GM12878 (cell line): ENCODE results near the gene ANO10. TPM values are rescaled to one million over a fixed set of nuclear protein-coding genes. Genes with fewer than 3 reads are reported as not detected.

Source experiments
- ATAC-seq: fragments of 200-7000 bp; cut with Tn5 transposase; 3 replicates; pipeline ENCODE4 v1.9.1; 2020; ENCODE audit warnings: mild to moderate bottlenecking, moderate library complexity
- BruUV-seq: library from RNA; stranded (reverse); fragments of 400-500 nt; replicated peaks from 2 replicates; lab custom pipeline; 2021; lab: Mats Ljungman, UMichigan
- CTCF ChIA-PET: fragments of 300-600 bp; sonication (Branson Sonifier 250); formaldehyde crosslinking; extraction: SDS; loops from one replicate; lab custom pipeline; 2021; ENCODE audit warnings: inconsistent platforms; lab: Yijun Ruan, JAX
- POLR2A ChIA-PET: fragments of 350-600 bp; formaldehyde crosslinking; extraction: SDS; loops from one replicate; lab custom pipeline; 2021; ENCODE audit warnings: inconsistent platforms; lab: Charles Lee
- RAD21 ChIA-PET: fragments of 300-600 bp; sonication (Branson Sonifier 250); formaldehyde crosslinking; loops from one replicate; lab custom pipeline; 2023; ENCODE audit warnings: antibody characterized with exemption; ENCODE audit not compliant: unreplicated experiment; lab: Charles Lee
- SMC1A ChIA-PET: fragments of 300-600 bp; sonication (Branson Sonifier 250); formaldehyde crosslinking; loops from one replicate; lab custom pipeline; 2023; ENCODE audit not compliant: unreplicated experiment, uncharacterized antibody; lab: Charles Lee
- DNase-seq: peaks from one replicate; pipeline ENCODE4 v3.0.0-alpha.2; 2011; ENCODE audit warnings: low read depth, low spot score
- FAIRE-seq: peaks from 3 replicates; lab custom pipeline; 2011; peaks lifted over from hg19 to GRCh38; lab: Jason Lieb, UNC
- H2AFZ ChIP-seq: 2 replicates; pipeline ENCODE4 v1.6.0; 2011; ENCODE audit warnings: low read depth, low read length, control low read depth; ENCODE audit not compliant: control insufficient read depth
- H3K27ac ChIP-seq: 2 replicates; pipeline ENCODE4 v1.5.1; 2011; ENCODE audit warnings: control low read depth; ENCODE audit not compliant: control insufficient read depth, insufficient read depth
- H3K27me3 ChIP-seq, 2 experiments: replicated peaks in 1 of 2; 2 replicates each; pipeline versions ENCODE4 v1.6.0 to v1.6.1; 2011; ENCODE audit warnings: low read length in 1 of 2; ENCODE audit not compliant: control insufficient read depth in 2 of 2, insufficient read depth in 2 of 2
- H3K36me3 ChIP-seq, 2 experiments: 2 replicates each; pipeline ENCODE4 v1.5.1; 2011; ENCODE audit warnings: low read length in 1 of 2; ENCODE audit not compliant: control insufficient read depth in 2 of 2, insufficient read depth in 2 of 2
- H3K4me1 ChIP-seq: 2 replicates; pipeline ENCODE4 v1.6.1; 2011; ENCODE audit warnings: mild to moderate bottlenecking, low read length, moderate library complexity, mixed read lengths; ENCODE audit not compliant: control insufficient read depth, insufficient read depth
- H3K4me2 ChIP-seq: 2 replicates; pipeline ENCODE4 v1.6.0; 2011; ENCODE audit warnings: control low read depth; ENCODE audit not compliant: control insufficient read depth, insufficient read depth
- H3K4me3 ChIP-seq: fragments of 200-600 bp; sonication (generic); 2 replicates; pipeline ENCODE4 v1.5.1; 2016
- H3K79me2 ChIP-seq: 2 replicates; pipeline ENCODE4 v1.6.0; 2011; ENCODE audit warnings: low read length; ENCODE audit not compliant: control insufficient read depth, insufficient read depth
- H3K9ac ChIP-seq: 2 replicates; pipeline ENCODE4 v1.8.0; 2011; ENCODE audit warnings: low read length, control low read depth, mixed read lengths; ENCODE audit not compliant: control insufficient read depth, insufficient read depth
- H3K9me3 ChIP-seq: replicated peaks from 3 replicates; pipeline ENCODE4 v1.5.1; 2011; ENCODE audit warnings: mild to moderate bottlenecking, low read length; ENCODE audit not compliant: control insufficient read depth, insufficient read depth
- H4K20me1 ChIP-seq: 2 replicates; pipeline ENCODE4 v1.6.0; 2011; ENCODE audit not compliant: control insufficient read depth, insufficient read depth
- ASH2L ChIP-seq: fragments of 300-600, 200-600 bp; sonication (generic); IDR thresholded peaks from 2 replicates; pipeline ENCODE4 v1.6.1; 2017; ENCODE audit warnings: low read depth, mild to moderate bottlenecking, borderline replicate concordance
- BACH1 ChIP-seq: fragments of 450-650 bp; IDR thresholded peaks from 2 replicates; pipeline ENCODE4 v1.6.1; 2017; ENCODE audit warnings: mild to moderate bottlenecking, borderline replicate concordance
- CBX5 ChIP-seq: sonication (generic); IDR thresholded peaks from 2 replicates; pipeline ENCODE4 v1.6.1; 2016; ENCODE audit warnings: low read depth, moderate library complexity, mild to moderate bottlenecking, inconsistent platforms
- CHD4 ChIP-seq: fragments of 200-600 bp; sonication (generic); IDR thresholded peaks from 2 replicates; pipeline ENCODE4 v1.6.1; 2016; ENCODE audit warnings: mild to moderate bottlenecking
- MYB ChIP-seq: fragments of 150-350 bp; IDR thresholded peaks from 2 replicates; pipeline ENCODE4 v1.6.1; 2014; ENCODE audit warnings: mild to moderate bottlenecking, low read depth, low read length, borderline replicate concordance
- MYC ChIP-seq: IDR thresholded peaks from 2 replicates; pipeline ENCODE4 v1.6.1; 2011; ENCODE audit warnings: mild to moderate bottlenecking, low read length, moderate library complexity, inconsistent platforms; ENCODE audit not compliant: insufficient read depth, insufficient replicate concordance, insufficient read length, severe bottlenecking
- NRF1 ChIP-seq: conservative IDR thresholded peaks from 2 replicates; pipeline ENCODE4 v1.6.1; 2011; ENCODE audit warnings: mild to moderate bottlenecking, low read depth, low read length, improper control_type of control experiment
- RAD21 ChIP-seq: IDR thresholded peaks from 2 replicates; pipeline ENCODE4 v1.6.1; 2011; ENCODE audit warnings: mild to moderate bottlenecking, low read depth, low read length, moderate library complexity; ENCODE audit not compliant: insufficient read depth
- RBBP5 ChIP-seq: fragments of 200-600 bp; sonication (generic); conservative IDR thresholded peaks from 2 replicates; pipeline ENCODE4 v1.6.1; 2016
- SMC3 ChIP-seq: IDR thresholded peaks from 2 replicates; pipeline ENCODE4 v1.6.1; 2011; ENCODE audit warnings: low read length, improper control_type of control experiment, borderline replicate concordance
- YBX1 ChIP-seq: fragments of 450-650 bp; IDR thresholded peaks from 2 replicates; pipeline ENCODE4 v1.6.1; 2016; ENCODE audit warnings: antibody characterized with exemption
- ZBED1 ChIP-seq: IDR thresholded peaks from 2 replicates; pipeline ENCODE4 v1.6.1; 2016; ENCODE audit warnings: borderline replicate concordance
- ZNF274 ChIP-seq: IDR thresholded peaks from one replicate; pipeline ENCODE4 v1.8.0; 2011; ENCODE audit not compliant: insufficient read length, insufficient read depth
- WGBS: methylation state at CpG from one replicate; pipeline ENCODE4 v1.1.6; 2016; ENCODE audit warnings: low lambda C conversion rate; ENCODE audit not compliant: insufficient replicate concordance, insufficient coverage; ENCODE audit errors: missing lambda C conversion rate; 5-methylcytosine and 5-hydroxymethylcytosine counted together
- in situ Hi-C: fragments of 300-500 bp; cut with MboI; formaldehyde crosslinking; loops from 9 replicates; pipeline ENCODE4 v1.14.3; 2018; ENCODE audit warnings: mixed read lengths
- intact Hi-C: fragments of 100-400 bp; cut with micrococcal nuclease; formaldehyde crosslinking; loops from one replicate; pipeline ENCODE4 v1.14.2; 2022; ENCODE audit not compliant: unreplicated experiment
- polyA plus RNA-seq, 11 experiments: library from polyadenylated mRNA; depleted of rRNA in 4 of 11; unstranded in 6 of 11; stranded (reverse) in 5 of 11; fragments of >200 nt; fragmentation: Nextera tagmentation in 4 of 11; fragmentation: Illumina TruSeq in 1 of 11; extraction: Ambion mirVana in 4 of 11; extraction: Trizol in 1 of 11; gene quantifications; 1 replicate in 1 of 11; 2 replicates in 10 of 11; pipeline versions ENCODE4 v1.2.1 to v1.2.3, GENCODE V29; 2011 to 2016; ENCODE audit warnings: inconsistent platforms in 2 of 11, missing spikeins in 2 of 11, low read depth in 1 of 11
- total RNA-seq, 4 experiments: library from RNA; depleted of rRNA in 3 of 4; stranded (reverse); fragments of >200 nt in 3 of 4; fragmentation: Illumina TruSeq in 1 of 4; extraction: Trizol in 1 of 4; gene quantifications; 2 replicates each; pipeline versions ENCODE4 v1.2.1 to v1.2.3, GENCODE V29; 2013 to 2021
- TF ChIP-seq, protein P1 (sequence below), 3 experiments: IDR thresholded peaks in 2 of 3; conservative IDR thresholded peaks in 1 of 3; 2 replicates each; pipeline ENCODE4 v1.5.1; 2011; ENCODE audit warnings: low read depth in 3 of 3, low read length in 3 of 3, mild to moderate bottlenecking in 3 of 3, control low read depth in 2 of 3, moderate library complexity in 2 of 3, inconsistent platforms in 1 of 3, mixed read lengths in 1 of 3; ENCODE audit not compliant: control insufficient read depth in 2 of 3, insufficient read depth in 1 of 3; ENCODE audit errors: extremely low read depth in 1 of 3

ANO10 gene
- total and polyA plus RNA-seq, 10 of the 15 experiments (the other 5 are each of a cell fraction or from before 2014, with no cell fraction given), result 0.29 to 21.9 (median 1.6) TPM

DNA sequence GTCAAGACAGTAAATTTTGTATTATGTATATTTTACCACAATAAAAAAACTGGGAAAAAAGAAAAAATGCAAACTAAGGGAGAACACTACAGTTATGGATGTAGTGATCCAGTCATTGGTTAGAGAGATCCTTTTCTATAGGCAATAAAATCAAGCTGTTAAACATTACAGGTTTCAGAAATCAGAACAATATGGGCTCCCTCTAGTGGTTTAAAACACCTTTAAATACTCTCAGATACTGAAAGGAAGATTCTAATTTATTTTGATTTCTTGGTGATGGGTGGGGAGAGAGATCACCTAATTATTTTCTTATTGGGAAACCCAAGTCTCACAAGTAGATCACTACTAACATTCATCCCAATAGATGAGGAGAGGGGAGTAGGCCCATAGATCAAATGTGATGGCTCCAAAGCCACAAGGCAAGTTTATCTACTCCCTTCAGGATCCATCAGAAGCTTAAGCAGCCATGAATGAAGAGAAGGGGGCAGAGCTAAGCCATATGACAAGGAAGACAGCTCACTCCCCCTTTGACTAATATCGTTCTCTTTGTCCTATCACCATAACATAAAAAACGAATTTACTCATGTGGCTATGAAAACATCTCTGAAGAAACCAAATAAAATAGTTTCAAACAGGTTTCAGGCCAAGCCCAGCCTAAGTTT, 118.6 kb downstream of the ANO10 start:
- ChIA-PET RAD21 (interaction anchor here (1.1 to 1.8 kb wide), 4 partner anchors 341 to 543 kb away, joined by 3 to 10 read pairs (median 6); no protein-coding TSS in a partner anchor), CTCF (interaction anchor here (0.6 to 5.4 kb wide), 17 partner anchors 8 to 543 kb away, joined by 3 to 81 read pairs (median 4); no protein-coding TSS in a partner anchor), SMC1A (interaction anchor here (0.6 to 4.9 kb wide), 10 partner anchors 16 to 604 kb away, joined by 3 to 38 read pairs (median 4); no protein-coding TSS in a partner anchor), POLR2A (no interaction called here)
- Histone ChIP-seq H3K9ac (no peak overlapping the region), H4K20me1 (no peaks in the 10 kb centered on the region), H3K4me2 (no peak overlapping the region), H3K4me1 (no peaks in the 10 kb centered on the region), H3K27me3 (no peaks in the 10 kb centered on the region), H3K9me3 (no peaks in the 10 kb centered on the region), H3K36me3 (no peaks in the 10 kb centered on the region), H3K4me3 (no peak overlapping the region), H3K79me2 (no peaks in the 10 kb centered on the region), H3K27ac (no peak overlapping the region), H2AFZ (no peak overlapping the region)
- intact Hi-C loops (loop anchor here (1.0 to 5.0 kb wide), 2 partner anchors 341 to 542 kb away; no protein-coding TSS in a partner anchor), in situ Hi-C loops (loop anchor here (10.0 kb wide), 1 partner anchor 538 kb away; no protein-coding TSS in a partner anchor)
- TF ChIP-seq ASH2L (no peak), SMC3 (peak; percentile 40; the same call in 1 of the 2 replicates), YBX1 (no peak), ZBED1 (no peak), RBBP5 (no peak), NRF1 (no peak), CHD4 (no peak), MYC (no peak), MYB (no peak), ZNF274 (no peak), BACH1 (no peak), RAD21 (peak; percentile 45), CBX5 (no peak)
- TF ChIP-seq, protein P1, sequence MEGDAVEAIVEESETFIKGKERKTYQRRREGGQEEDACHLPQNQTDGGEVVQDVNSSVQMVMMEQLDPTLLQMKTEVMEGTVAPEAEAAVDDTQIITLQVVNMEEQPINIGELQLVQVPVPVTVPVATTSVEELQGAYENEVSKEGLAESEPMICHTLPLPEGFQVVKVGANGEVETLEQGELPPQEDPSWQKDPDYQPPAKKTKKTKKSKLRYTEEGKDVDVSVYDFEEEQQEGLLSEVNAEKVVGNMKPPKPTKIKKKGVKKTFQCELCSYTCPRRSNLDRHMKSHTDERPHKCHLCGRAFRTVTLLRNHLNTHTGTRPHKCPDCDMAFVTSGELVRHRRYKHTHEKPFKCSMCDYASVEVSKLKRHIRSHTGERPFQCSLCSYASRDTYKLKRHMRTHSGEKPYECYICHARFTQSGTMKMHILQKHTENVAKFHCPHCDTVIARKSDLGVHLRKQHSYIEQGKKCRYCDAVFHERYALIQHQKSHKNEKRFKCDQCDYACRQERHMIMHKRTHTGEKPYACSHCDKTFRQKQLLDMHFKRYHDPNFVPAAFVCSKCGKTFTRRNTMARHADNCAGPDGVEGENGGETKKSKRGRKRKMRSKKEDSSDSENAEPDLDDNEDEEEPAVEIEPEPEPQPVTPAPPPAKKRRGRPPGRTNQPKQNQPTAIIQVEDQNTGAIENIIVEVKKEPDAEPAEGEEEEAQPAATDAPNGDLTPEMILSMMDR (IDR thresholded peaks at IDR 0.05 in 2 of 3, conservative IDR thresholded peaks at IDR 0.05 in 1 of 3; ENCODE audit: control insufficient read depth in 2 of 3, extremely low read depth in 1 of 3, insufficient read depth in 1 of 3, low read depth in 3 of 3, low read length in 3 of 3), result peak; percentile 26 to 40 (median 33); a peak in 5 of 6 replicates
- DNase-seq (no peak), ATAC-seq (peak; percentile 77), FAIRE-seq (no peak)
- 0% methylated on average over 2 of the region's 2 CpGs for WGBS
- no TSS peak for BruUV-seq
